Tibial nerve (tissue), 4 donors: ENCODE data around the gene SDHAF1. TPM values are rescaled to one million over a fixed set of nuclear protein-coding genes. Genes with fewer than 3 reads are reported as not detected.

ENCODE experiments used
- DNase-seq, 2 donors: peaks; one replicate each; pipeline ENCODE4 v3.0.0-alpha.2; 2019; ENCODE audit warnings: low spot score in 2 of 2
- H3K27ac ChIP-seq, 4 donors: fragments of 200-600 bp; sonication (generic) in 3 of 4; one replicate each; pipeline ENCODE4 v1.5.1; 2017 to 2019; ENCODE audit warnings: mild to moderate bottlenecking in 1 of 4
- H3K27me3 ChIP-seq, 2 donors: fragments of 200-600 bp; sonication (generic) in 1 of 2; one replicate each; pipeline versions ENCODE4 v1.5.1 to v1.6.0; 2017 to 2019
- H3K36me3 ChIP-seq, 3 donors: fragments of 200-600 bp; sonication (generic); one replicate each; pipeline ENCODE4 v1.5.1; 2018 to 2019
- H3K4me1 ChIP-seq, 4 donors: fragments of 200-600 bp; sonication (generic) in 3 of 4; one replicate each; pipeline ENCODE4 v1.5.1; 2017 to 2019
- H3K4me3 ChIP-seq, 4 donors: fragments of 200-600 bp; sonication (generic) in 3 of 4; one replicate each; pipeline ENCODE4 v1.5.1; 2017 to 2019; ENCODE audit warnings: mild to moderate bottlenecking in 1 of 4, moderate library complexity in 1 of 4
- H3K9me3 ChIP-seq, 4 donors: fragments of 200-600 bp; sonication (generic) in 3 of 4; one replicate each; pipeline ENCODE4 v1.5.1; 2017 to 2019
- CTCF ChIP-seq, 5 experiments: fragments of 200-600 bp in 3 of 5; fragments of 450-650 bp in 2 of 5; sonication (generic) in 3 of 5; IDR thresholded peaks; one replicate each; pipeline ENCODE4 v1.5.1; 2016 to 2019; ENCODE audit warnings: antibody characterized with exemption in 5 of 5, mild to moderate bottlenecking in 3 of 5, moderate library complexity in 2 of 5
- EP300 ChIP-seq, 2 donors: sonication (generic); formaldehyde crosslinking; IDR thresholded peaks; one replicate each; pipeline ENCODE4 v1.6.1; 2017; ENCODE audit warnings: antibody characterized with exemption in 2 of 2, mild to moderate bottlenecking in 1 of 2
- POLR2A ChIP-seq, 2 donors: fragments of 450-650 bp; IDR thresholded peaks; one replicate each; pipeline ENCODE4 v1.6.1; 2017; ENCODE audit warnings: antibody characterized with exemption in 2 of 2, mild to moderate bottlenecking in 2 of 2, moderate library complexity in 2 of 2
- WGBS, 2 donors: methylation state at CpG; one replicate each; pipeline ENCODE4 v1.1.5; 2018; 5-methylcytosine and 5-hydroxymethylcytosine counted together
- total RNA-seq, 4 donors: library from RNA; depleted of rRNA; stranded (reverse); fragments of >200 nt; gene quantifications; one replicate each; pipeline ENCODE4 v1.1.0, GENCODE V29; 2016

The SDHAF1 gene
- total RNA-seq, 4 donors from 2014 or later = 67.8 to 88.9 (median 77.1) TPM

GRCh38 chr19:35958660-35959039, 36.3 kb upstream of the SDHAF1 start:
- no peak overlapping the region for H3K27ac ChIP-seq
- no peaks in the 10 kb centered on the region for H3K9me3 ChIP-seq
- WGBS, 2 donors = 29 to 33% methylated on average over 15 of the region's 15 CpGs
- no peak for DNase-seq
- peaks cover 0 to 14% (median 3%) of the 10 kb centered on the region in 4 donors for H3K4me1 ChIP-seq
- no peaks in the 10 kb centered on the region for H3K36me3 ChIP-seq
- no peak for TF ChIP-seq POLR2A (IDR thresholded peaks at IDR 0.05)
- TF ChIP-seq CTCF (IDR thresholded peaks at IDR 0.05) = no peak
- no peak for TF ChIP-seq EP300 (IDR thresholded peaks at IDR 0.05)
- H3K4me3 ChIP-seq = peak overlapping the region in 2 of 4 donors; percentile 25 to 36
- H3K27me3 ChIP-seq = peaks cover 2 to 47% of the 10 kb centered on the region in 2 donors

GRCh38 chr19:35959040-35959967, 35.7 kb upstream of the SDHAF1 start:
- Histone ChIP-seq H3K27ac (no peak overlapping the region), H3K9me3 (no peaks in the 10 kb centered on the region), H3K4me1 (peaks cover 0 to 14% (median 0%) of the 10 kb centered on the region in 4 donors), H3K4me3 (peak overlapping the region in 2 of 4 donors; percentile 25 to 36), H3K36me3 (no peaks in the 10 kb centered on the region), H3K27me3 (peaks cover 2 to 49% of the 10 kb centered on the region in 2 donors)
- 0 to 8% methylated on average over 5 of the region's 97 CpGs for WGBS, 2 donors
- no peak for DNase-seq
- TF ChIP-seq EP300 (IDR thresholded peaks at IDR 0.05) (no peak), CTCF (IDR thresholded peaks at IDR 0.05) (peak in 2 of 5 experiments; percentile 14 to 25), POLR2A (IDR thresholded peaks at IDR 0.05) (no peak)

- 29 to 51% methylated on average over 10 to 14 of the region's 20 CpGs for WGBS, 2 donors
- no peak for DNase-seq
- no peak overlapping the region for H3K27ac ChIP-seq
These were observed 35.0 kb upstream of the SDHAF1 start for GRCh38 chr19:35959968-35960320.

GRCh38 chr19:35960432-35960972, 34.5 kb upstream of the SDHAF1 start:
- Histone ChIP-seq H3K36me3 (no peaks in the 10 kb centered on the region), H3K9me3 (no peaks in the 10 kb centered on the region), H3K27ac (no peak overlapping the region), H3K4me1 (peaks cover 0 to 14% (median 0%) of the 10 kb centered on the region in 4 donors), H3K4me3 (no peak overlapping the region), H3K27me3 (peaks cover 2 to 49% of the 10 kb centered on the region in 2 donors)
- no peak for DNase-seq
- no peak for TF ChIP-seq POLR2A (IDR thresholded peaks at IDR 0.05)
- TF ChIP-seq EP300 (IDR thresholded peaks at IDR 0.05) = no peak
- no peak for TF ChIP-seq CTCF (IDR thresholded peaks at IDR 0.05)
- WGBS, 2 donors = 83 to 86% methylated on average over 7 of the region's 7 CpGs

More at GRCh38 chr19:35959968-35960320, 35.0 kb upstream of the SDHAF1 start:
- Histone ChIP-seq H3K4me3 (no peak overlapping the region), H3K36me3 (no peaks in the 10 kb centered on the region), H3K4me1 (peaks cover 0 to 14% (median 0%) of the 10 kb centered on the region in 4 donors), H3K9me3 (no peaks in the 10 kb centered on the region), H3K27me3 (peaks cover 2 to 49% of the 10 kb centered on the region in 2 donors)
- TF ChIP-seq CTCF (IDR thresholded peaks at IDR 0.05) = no peak
- no peak for TF ChIP-seq POLR2A (IDR thresholded peaks at IDR 0.05)
- no peak for TF ChIP-seq EP300 (IDR thresholded peaks at IDR 0.05)

- Histone ChIP-seq H3K27me3 (peaks cover 2 to 44% of the 10 kb centered on the region in 2 donors), H3K4me1 (peaks cover 0 to 14% (median 0%) of the 10 kb centered on the region in 4 donors), H3K4me3 (no peak overlapping the region), H3K9me3 (no peaks in the 10 kb centered on the region), H3K36me3 (no peaks in the 10 kb centered on the region), H3K27ac (no peak overlapping the region)
- WGBS, 2 donors = 3 to 9% methylated on average over 9 of the region's 9 CpGs
- TF ChIP-seq EP300 (IDR thresholded peaks at IDR 0.05) (no peak), POLR2A (IDR thresholded peaks at IDR 0.05) (no peak), CTCF (IDR thresholded peaks at IDR 0.05) (no peak)
- no peak for DNase-seq
These were observed 31.5 kb upstream of the SDHAF1 start for GRCh38 chr19:35963514-35963913.
